ENCODE data around the gene TRIM68. TPM values are rescaled to one million over a fixed set of nuclear protein-coding genes. Genes with fewer than 3 reads are reported as not detected.

TRIM68 gene
- total and polyA plus RNA-seq, 2 of the 13 experiments (the other 11 are each of a cell fraction or from before 2014, with no cell fraction given): not detected

- BruUV-seq (replicated peaks): no TSS peak
- no peaks in the 10 kb centered on the region for H3K36me3 ChIP-seq (replicated peaks in 1 of 2; ENCODE audit: control insufficient read depth in 1 of 2, insufficient read depth in 2 of 2, low read length in 2 of 2)
- H4K20me1 ChIP-seq (ENCODE audit: insufficient read depth, low read length): no peaks in the 10 kb centered on the region
- DNase-seq (ENCODE audit: low spot score) (no peak), FAIRE-seq (no peak), ATAC-seq (no peak)
- H3K9me3 ChIP-seq (ENCODE audit: low read length): no peaks in the 10 kb centered on the region
- no peaks in the 10 kb centered on the region for H3K79me2 ChIP-seq (ENCODE audit: insufficient read depth, low read length)
- no peak overlapping the region for H2AFZ ChIP-seq (ENCODE audit: low read length)
- POLR2A ChIA-PET: no interaction called here
- H3K27me3 ChIP-seq (ENCODE audit: control insufficient read depth in 1 of 2, insufficient read depth in 2 of 2, low read length in 2 of 2): peaks cover 0 to 45% of the 10 kb centered on the region in 2 experiments; a peak in 3 of 5 replicates
- intact Hi-C loops (cut with micrococcal nuclease; ENCODE audit: unreplicated experiment): no loop called here
- WGBS (ENCODE audit: low lambda C conversion rate): 10% methylated on average over 3 of the region's 4 CpGs
- no peak for TF ChIP-seq MXI1 (IDR thresholded peaks at IDR 0.05; ENCODE audit: borderline replicate concordance, low read depth, low read length)
- H3K27ac ChIP-seq (ENCODE audit: extremely low read length, insufficient read depth, low read length): no peak overlapping the region
- no peak overlapping the region for H3K4me2 ChIP-seq (ENCODE audit: low read depth, low read length)
- in situ Hi-C loops (cut with HindIII; ENCODE audit: extremely low pct_ligation_motif_present, low pct_unique_long_range_greater_than_20kb): no loop called here
- no peak overlapping the region for H3K9ac ChIP-seq (ENCODE audit: insufficient read depth, low read depth, low read length)
- CTCF ChIA-PET (ENCODE audit: low intra/inter-chr PET ratio, low total read pairs): no interaction called here
- H3K4me1 ChIP-seq (ENCODE audit: insufficient read depth, low read length): no peaks in the 10 kb centered on the region
- H3K4me3 ChIP-seq (replicated peaks in 1 of 3; ENCODE audit: insufficient read depth in 1 of 3, low read depth in 2 of 3, low read length in 3 of 3): no peak overlapping the region
These were observed 3.0 kb downstream of the TRIM68 start for GRCh38 chr11:4605057-4605456.

DNA sequence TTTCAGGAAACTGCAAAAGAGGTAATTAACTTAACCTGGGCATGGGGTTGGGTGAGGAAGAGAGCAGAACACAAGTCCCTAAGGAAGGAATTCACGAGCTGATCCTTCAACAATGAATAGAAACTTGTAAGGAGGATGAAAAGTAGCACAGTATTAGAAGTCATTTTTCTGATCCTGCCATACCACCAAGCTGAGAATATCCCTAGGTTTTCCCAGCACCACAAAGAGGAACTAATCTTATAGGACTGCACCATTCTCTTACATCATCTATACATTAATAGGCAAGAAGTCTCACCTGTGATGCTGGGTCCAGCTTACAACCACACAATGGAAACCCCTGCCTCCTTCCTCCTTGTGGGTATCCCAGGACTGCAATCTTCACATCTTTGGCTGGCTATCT, 14.3 kb downstream of the TRIM68 start, which contains the start of gene OR52I1:
TSS of gene OR52I1 (plus strand) at position 301 of the 400 bp plus-strand sequence. CDS start at position 301, 0 bp downstream.
- DNase-seq (ENCODE audit: low spot score): no peak
- no peaks in the 10 kb centered on the region for H3K36me3 ChIP-seq (replicated peaks in 1 of 2; ENCODE audit: control insufficient read depth in 1 of 2, insufficient read depth in 2 of 2, low read length in 2 of 2)
- TF ChIP-seq GATAD1 (CRISPR knock-in tag; IDR thresholded peaks at IDR 0.05) (no peak), GATA4 (IDR thresholded peaks at IDR 0.05; ENCODE audit: borderline replicate concordance, low read depth) (no peak), ZNF24 (IDR thresholded peaks at IDR 0.05) (no peak), CREB1 (IDR thresholded peaks at IDR 0.05) (no peak), CREB1 (CRISPR knock-in tag; IDR thresholded peaks at IDR 0.05) (no peak), ZNF550 (CRISPR knock-in tag; IDR thresholded peaks at IDR 0.05; ENCODE audit: borderline replicate concordance) (no peak)
- TF ChIP-seq, protein P1, sequence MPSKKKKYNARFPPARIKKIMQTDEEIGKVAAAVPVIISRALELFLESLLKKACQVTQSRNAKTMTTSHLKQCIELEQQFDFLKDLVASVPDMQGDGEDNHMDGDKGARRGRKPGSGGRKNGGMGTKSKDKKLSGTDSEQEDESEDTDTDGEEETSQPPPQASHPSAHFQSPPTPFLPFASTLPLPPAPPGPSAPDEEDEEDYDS (CRISPR knock-in tag; IDR thresholded peaks at IDR 0.05): no peak
- H3K27ac ChIP-seq (ENCODE audit: extremely low read length, insufficient read depth, low read length): no peak within 1 kb of the TSS
- H3K9ac ChIP-seq (ENCODE audit: insufficient read depth, low read depth, low read length): no peak within 1 kb of the TSS
- H3K79me2 ChIP-seq (ENCODE audit: insufficient read depth, low read length): no peaks in the 10 kb centered on the region
- ATAC-seq: no peak
- POLR2A ChIA-PET: no interaction called here
- no peaks in the 10 kb centered on the region for H4K20me1 ChIP-seq (ENCODE audit: insufficient read depth, low read length)
- BruUV-seq (replicated peaks): no TSS peak
- H3K27me3 ChIP-seq (ENCODE audit: control insufficient read depth in 1 of 2, insufficient read depth in 2 of 2, low read length in 2 of 2): no peaks in the 10 kb centered on the region; a peak in 2 of 5 replicates
- in situ Hi-C loops (cut with HindIII; ENCODE audit: extremely low pct_ligation_motif_present, low pct_unique_long_range_greater_than_20kb) (no loop called here), intact Hi-C loops (cut with micrococcal nuclease; ENCODE audit: unreplicated experiment) (no loop called here)
- no peak for FAIRE-seq
- CTCF ChIA-PET (ENCODE audit: low intra/inter-chr PET ratio, low total read pairs): no interaction called here
- H3K4me2 ChIP-seq (ENCODE audit: low read depth, low read length): no peak within 1 kb of the TSS
- no peaks in the 10 kb centered on the region for H3K9me3 ChIP-seq (ENCODE audit: low read length)
- H3K4me1 ChIP-seq (ENCODE audit: insufficient read depth, low read length): no peaks in the 10 kb centered on the region
- WGBS (ENCODE audit: low lambda C conversion rate): 0% methylated on average over 1 of the region's 1 CpG
- no peak within 1 kb of the TSS for H2AFZ ChIP-seq (ENCODE audit: low read length)
- H3K4me3 ChIP-seq (replicated peaks in 1 of 3; ENCODE audit: insufficient read depth in 1 of 3, low read depth in 2 of 3, low read length in 3 of 3): no peak within 1 kb of the TSS

Data from HepG2 (cell line).